Middle frontal gyrus (tissue), 1 donor: ENCODE measurements around the gene TRAF7.
"Not testable (repeated sequence)": the region's sequence is repeated elsewhere in the genome, so short reads cannot be mapped to it uniquely, and the experiment has no call there.

ENCODE experiments used
- DNase-seq: peaks from one replicate; pipeline ENCODE4 v3.0.0-alpha.2; 2015; ENCODE audit warnings: low spot score; ENCODE audit errors: extremely low spot score

The TRAF7 gene

DNA sequence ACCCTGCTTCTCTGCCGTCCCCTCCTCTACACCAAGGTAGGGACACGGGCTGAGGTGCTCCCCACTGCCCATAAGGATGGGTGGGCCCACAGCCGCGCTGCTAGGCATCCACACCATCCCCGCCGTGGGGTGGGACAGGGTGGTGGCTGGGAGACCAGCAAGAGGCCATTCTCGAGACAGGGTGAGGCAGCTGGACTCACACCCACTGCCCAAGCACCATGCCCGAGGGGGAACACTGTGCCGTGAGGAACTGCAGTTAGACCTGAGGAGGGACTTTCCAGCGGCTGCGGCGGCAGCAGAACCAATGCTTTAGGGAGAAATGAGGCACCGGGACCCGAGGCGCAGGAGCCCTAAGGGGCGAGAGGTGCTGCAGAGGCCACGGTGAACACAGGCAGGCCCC lies 33.2 kb upstream of the TRAF7 start:
- no peak for DNase-seq

DNA sequence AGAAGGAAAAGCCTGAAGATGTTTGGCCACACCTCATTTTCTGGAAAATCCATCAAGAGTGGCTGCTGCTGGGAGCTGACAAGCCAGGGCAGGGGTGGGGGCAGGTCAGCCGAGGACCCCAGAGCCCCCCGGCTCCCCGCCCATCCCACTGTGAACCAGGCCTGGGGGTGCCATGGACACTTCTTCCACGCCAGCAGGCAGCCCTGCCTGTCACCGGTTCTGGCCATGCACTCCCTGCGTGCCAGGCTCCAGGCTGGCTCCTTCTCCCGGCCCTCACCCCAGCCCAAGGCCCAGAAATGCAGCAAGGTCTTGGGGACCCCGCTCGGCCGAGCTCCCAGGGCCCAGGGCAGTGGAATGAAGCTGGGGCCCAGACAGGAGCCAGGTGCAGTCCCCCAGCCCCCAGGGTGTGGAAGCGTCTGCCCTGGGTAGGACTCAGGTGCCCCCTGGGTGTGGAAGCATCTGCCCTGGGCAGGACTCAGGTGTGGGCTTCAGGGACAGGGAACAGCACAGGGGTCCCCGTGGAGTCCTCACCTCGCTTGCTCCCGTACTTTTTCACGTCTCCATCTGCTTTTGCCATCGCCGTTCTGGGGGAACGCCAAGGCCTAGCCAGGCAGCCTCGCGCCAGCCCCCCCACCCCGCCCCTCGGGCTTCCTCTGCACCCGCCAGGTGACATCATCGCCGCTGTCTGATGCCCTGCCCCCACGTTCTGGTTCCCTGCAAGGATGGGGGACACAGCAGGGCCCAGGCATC lies 32.5 kb upstream of the TRAF7 start:
- DNase-seq: not testable (repeated sequence)

DNA sequence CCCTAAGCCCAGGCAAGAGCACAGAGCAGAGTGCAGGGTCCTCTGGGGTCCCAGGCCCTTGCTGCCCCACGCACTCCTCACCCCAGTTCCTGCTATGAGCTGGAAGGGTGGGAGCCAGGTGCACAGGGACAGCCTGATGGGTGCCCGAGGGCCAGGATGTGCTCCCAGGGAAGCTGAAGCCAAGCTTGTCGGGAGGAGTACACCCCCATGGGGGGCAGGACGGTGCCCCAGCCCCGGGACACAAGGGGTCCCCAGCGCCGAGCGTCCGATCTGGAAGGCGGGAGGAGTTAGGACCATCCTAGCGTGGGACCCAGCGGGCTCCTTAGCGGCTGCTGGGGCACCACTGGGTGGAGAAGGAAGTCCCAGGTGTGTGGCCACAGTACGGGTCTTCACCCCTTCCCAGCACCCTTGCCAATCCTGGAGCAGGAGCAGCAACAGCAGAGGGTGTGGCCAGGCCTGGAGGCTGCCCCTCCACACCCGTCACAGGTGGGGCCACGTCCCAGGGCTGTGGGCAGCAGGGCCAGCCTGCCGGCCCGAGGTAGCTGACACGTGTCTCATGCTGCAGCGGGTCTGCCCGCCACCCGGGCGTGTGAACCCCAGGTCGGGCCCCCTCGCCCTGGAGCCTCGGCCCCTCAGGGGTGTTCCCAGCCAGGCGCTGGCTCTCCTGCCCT lies 31.7 kb upstream of the TRAF7 start:
- not testable (repeated sequence) for DNase-seq

DNA sequence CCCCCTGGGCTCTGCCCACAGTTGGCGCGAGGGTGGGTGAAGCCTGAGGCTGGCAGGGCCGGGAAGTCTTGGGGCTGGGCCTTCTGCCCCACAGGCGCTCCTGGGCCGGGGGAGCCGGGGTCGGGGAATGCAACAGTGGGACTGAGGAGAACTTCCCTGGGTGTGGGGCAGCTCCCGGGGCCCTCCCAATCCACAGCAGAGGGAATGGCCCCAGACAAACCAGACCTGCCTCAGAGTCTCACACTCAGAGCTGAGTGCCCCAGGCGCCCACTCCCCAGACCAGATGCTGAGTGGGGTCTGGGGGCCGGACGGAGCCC lies 31.2 kb upstream of the TRAF7 start:
- not testable (repeated sequence) for DNase-seq

DNA sequence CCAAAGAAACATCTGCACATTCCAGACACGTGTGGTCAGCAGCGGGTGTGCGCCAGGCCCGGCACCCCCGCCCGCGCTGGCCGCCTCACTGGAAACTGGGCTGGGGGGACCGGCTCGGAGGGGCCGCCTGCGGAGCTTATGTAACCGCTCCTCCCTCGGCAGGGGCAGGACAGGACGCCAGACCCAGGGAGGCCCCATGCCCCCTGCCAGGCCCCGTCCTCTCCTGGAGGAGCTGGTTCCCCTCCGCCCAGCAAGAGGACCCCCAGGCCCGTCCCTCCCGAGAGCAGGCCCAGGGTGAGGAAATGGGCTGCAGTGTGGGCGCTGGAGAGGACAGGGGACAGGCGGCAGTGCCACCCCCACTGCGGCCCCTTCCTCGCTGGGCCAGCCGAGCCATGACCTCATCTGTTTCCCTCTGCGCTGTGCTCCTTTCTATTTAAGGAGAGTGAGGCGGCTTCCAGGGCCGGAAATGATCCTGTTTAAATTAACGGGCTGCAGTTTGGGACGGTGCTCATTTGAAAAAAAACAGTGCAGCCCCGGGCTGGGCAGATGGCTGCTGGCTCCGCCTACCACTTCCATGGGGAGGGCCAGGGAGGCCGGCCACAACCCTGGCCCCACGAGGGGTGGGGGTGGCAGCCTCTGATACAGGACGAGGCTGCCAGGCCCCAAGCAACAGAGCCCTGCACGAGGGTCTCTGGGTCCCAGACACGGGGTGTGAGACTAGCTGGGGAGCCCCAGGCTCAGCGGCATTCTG lies 30.7 kb upstream of the TRAF7 start:
- DNase-seq: not testable (repeated sequence)

DNA sequence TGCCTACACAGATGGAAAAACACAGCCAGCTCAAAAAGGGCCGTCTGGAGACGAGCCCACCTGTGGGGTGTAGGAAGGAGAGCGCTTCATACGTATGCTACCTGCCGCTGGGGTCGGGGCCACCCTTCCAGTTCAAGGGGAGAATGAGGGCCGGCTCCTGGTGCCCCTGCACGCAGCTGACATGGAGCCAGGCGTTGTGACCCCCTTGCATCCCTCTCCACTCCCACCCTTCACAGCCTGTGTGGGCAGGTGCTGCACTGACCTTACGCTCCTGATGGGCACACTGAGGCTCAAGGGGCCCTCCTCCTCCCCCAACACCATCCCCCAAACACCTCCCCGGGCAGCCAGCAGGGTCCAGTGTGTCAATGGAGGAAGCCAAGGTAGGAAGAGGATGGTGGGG lies 30.0 kb upstream of the TRAF7 start:
- DNase-seq: not testable (repeated sequence)

DNA sequence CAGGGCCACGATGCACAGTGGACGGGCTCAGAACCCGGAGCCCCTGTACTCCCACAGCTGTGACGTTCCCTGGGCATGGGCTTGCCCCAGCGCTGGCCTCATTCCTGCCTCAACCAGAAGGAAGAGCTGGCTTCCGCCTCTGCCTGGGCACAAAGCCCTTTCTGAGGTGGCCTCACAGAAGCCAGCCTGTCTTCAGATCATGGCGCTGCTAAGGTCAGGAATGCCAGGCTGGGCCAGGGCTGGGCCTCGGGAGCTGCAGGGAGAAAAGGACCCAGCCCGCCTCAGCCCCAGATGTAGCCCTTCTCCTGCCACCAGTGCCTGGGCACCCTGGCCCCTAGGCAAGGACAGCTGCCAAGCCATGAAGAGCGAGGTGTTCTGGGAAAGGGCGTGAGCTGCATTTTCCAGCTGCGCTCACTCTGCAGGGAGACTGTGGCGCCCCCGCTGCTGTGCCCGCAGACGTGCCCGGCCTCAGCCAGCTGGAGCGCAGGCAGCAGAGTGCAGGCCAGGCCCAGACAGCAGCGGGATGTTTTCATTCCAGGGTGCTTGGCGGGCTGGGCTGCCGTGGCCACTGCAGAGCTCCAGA lies 29.3 kb upstream of the TRAF7 start:
- peak; percentile 22 for DNase-seq

DNA sequence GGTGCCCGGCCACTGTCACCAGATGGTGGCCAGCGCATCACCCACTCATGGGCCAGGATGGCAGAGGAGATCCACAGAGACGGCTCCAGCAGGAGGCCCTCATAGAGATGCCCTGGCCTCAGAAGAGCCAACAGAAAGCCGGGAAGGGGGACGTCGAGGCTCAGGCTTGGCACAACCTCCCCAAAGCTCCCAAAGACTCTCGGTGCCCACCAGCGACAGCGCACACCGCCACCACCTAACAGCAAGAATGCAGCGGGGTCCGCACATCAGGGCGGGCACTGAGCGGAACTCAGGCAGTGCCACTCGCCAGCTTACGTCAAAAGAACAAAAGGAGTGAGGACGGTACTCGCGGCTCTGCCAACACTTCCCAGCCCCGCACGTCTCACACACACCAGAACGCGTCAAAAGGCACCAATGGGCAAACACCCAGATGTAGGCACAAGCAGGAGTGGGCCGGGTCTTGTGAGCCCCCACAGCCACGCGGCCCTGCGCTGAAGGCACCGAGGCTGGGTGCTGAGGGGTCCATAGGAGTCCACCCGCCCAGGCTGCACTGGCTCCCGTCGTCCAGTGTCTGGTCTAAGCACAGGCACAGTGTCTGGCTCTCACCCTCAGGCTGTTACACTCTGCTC lies 28.5 kb upstream of the TRAF7 start:
- DNase-seq: not testable (repeated sequence)

DNA sequence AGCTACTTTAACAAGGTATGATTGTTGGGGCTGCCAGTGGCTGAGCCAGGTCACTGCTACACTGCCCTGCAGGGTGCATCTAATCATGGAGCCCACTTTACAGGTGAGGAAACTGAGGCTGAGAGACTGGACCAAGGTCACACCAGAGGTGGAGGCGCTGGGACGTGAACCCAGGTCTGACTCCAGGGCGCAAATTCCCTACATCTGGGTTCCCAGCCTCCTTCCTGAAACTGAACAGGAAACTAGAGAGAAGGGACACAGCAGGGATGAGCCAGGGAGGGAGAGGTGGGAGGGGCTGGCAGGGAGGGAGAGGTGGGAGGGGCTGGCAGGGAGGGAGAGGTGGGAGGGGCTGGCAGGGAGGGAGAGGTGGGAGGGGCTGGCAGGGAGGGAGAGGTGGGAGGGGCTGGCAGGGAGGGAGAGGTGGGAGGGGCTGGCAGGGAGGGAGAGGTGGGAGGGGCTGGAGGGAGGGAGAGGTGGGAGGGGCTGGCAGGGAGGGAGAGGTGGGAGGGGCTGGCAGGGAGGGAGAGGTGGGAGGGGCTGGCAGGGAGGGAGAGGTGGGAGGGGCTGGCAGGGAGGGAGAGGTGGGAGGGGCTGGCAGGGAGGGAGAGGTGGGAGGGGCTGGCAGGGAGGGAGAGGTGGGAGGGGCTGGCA lies 27.8 kb upstream of the TRAF7 start:
- not testable (repeated sequence) for DNase-seq

DNA sequence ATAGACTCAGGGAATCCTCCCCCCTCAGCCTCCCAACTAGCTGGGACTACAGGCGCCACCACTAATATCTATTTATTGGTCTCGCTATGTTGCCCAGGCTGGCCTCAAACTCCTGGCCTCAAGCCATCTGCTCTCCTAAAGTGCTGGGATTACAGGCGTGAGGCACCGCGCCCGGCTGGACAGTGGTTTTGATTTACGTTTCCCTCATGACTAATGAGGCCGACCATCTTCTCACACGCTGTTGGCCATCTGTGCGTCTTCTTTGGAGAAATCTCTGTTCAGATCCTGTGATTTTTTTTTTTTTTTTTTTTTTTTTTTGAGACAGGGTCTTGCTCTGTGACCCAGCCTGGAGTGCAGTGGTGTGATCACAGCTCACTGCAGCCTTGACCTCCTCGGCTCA lies 26.3 kb upstream of the TRAF7 start:
- not testable (repeated sequence) for DNase-seq

DNA sequence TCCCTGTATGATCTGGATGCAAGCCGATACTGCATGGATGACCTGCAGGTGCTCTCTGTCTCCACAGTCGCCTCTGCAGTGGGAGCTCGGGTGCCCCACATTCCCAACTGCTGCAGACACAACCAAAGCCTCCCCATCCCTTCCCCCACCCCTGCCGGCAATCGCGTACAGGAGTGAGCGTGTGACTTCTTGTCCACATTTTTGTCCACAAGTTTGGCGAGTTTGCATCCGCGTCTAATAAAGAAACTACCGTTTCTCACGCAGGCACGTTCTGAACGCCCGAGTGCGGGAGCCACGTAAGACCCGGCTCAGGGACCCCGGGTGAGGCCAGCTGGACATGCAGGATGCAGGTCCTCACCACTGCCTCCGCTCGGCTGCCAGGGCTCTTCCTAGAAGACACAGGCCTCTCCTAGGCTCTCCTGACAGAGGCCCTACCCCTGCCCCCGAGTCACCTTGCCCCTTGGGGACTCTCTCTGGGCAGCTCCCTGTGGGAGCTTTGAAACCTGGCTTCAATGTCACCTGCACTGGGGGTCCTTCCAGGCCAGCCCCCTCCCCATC lies 25.6 kb upstream of the TRAF7 start:
- not testable (repeated sequence) for DNase-seq

DNA sequence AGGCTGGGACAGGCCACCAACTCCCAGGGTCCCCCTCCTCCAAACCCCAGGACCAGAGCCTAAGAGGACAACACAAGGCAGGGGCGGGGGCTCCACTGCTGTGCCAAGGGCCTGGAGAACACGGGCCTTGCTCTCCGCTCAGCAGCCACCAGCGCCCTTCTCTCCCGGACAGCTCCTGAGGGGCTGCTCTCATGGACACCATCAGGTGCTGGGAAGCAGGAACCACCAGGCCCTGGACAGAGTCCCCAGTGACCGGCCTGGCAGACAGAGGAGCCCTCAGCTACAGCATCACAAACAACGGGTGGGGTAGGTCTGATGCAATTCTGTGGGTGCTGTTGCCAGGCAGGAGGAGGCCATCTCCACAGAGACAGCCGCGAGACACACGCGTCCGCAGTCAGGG lies 21.8 kb upstream of the TRAF7 start:
- DNase-seq: not testable (repeated sequence)

DNA sequence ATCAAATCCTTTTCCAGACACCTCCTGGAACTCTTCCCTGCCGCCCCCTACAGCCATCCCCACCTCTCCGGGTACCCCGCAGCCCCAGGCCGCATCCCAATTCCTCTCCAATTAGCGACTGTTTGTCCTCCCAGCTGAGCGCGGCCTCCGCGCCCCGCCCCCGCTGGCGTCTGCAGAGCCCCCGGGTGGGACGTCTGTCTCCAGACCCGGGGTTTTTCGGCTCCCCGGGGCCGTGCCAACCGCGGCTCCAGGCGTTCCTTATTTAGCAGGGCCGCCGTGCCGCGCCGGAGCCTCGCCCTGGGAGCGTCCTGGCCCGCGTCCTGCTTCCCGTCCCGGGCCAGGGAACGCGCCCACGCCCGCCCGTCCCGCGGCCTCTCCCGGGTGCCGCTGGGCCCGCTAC lies 20.5 kb upstream of the TRAF7 start:
- DNase-seq: not testable (repeated sequence)

DNA sequence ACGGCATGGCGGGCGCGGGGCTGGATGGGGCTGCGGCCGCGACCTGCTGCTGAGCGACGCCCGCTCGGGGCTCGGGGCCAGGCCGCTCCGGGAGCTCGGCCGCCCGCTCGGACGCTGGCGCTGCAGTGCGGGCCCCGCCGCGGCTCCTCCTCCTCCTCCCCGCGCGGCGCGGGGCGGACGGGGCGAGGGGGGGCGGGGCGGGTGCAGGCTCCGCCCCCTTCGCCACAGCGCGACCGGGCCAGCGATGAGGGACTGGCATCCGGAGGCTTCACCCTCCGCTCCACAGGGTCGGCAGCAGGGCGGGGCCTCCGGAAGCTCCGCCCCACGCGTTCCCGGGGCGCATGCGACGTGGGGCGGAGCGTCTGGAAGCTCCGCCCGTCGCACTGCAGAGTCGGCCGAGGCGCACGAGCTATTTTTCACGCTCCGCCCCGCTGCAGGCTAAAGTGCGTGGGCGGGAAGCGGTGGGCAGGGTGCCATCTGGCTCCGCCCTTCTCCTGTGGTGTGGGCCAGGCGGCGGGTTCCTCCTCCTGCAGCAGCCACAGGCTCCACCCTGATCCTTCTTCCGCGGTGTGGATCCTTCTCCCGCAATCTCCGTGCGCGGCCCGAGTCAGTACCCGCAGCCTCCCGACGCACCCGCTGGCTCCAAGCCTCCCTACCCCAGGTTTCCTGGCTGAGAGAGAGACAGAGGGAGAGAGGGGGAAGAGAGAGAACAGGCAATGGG lies 19.7 kb upstream of the TRAF7 start, which contains the start of gene PKD1:
Gene PKD1 (minus strand): TSS at position 129 of the 721 bp plus-strand sequence. CDS start 209 bp downstream, outside the sequence.
- peak; percentile 73 for DNase-seq

DNA sequence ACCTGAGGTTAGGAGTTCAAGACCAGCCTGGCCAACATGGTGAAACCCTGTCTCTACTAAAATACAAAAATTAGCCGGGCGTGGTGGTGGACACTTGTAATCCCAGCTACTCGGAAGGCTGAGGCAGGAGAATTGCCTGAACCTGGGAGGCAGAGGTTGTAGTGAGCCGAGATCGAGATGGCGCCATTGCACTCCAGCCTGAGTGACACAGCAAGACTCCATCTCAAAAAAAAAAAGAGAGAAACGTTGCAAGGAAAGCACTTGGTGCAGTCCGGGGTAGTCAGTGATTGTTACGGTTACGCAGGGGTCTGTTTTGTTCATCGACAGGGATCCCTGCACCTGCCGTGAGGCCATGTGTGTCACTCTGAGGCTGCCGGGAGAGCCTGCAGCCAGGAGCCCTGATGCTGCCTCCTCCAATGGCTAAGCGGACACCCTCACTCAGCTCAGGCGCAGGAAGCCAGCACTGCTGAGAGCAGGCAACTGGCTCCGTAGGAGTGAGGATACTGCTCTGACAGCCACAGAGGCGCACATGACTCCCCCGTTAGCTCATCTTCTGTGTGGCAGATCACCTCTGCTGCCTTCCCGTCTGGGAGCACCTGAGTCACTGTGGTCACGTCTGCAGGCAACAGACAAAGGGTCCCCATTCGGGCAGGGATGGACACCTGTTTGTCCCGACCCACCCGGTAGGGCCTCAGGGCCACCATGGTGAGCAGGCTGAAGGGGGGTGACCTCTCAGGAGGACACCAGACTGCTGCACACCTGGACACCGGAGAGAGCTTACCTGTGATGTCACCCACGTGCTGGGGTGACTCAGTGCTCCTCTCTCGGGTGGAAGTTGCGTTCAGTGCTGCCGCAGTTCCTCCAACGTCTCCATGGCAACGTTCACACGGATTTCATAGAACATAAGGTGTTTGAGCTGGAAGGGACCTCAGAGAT lies 12.4 kb upstream of the TRAF7 start:
- peak; percentile 40 for DNase-seq

DNA sequence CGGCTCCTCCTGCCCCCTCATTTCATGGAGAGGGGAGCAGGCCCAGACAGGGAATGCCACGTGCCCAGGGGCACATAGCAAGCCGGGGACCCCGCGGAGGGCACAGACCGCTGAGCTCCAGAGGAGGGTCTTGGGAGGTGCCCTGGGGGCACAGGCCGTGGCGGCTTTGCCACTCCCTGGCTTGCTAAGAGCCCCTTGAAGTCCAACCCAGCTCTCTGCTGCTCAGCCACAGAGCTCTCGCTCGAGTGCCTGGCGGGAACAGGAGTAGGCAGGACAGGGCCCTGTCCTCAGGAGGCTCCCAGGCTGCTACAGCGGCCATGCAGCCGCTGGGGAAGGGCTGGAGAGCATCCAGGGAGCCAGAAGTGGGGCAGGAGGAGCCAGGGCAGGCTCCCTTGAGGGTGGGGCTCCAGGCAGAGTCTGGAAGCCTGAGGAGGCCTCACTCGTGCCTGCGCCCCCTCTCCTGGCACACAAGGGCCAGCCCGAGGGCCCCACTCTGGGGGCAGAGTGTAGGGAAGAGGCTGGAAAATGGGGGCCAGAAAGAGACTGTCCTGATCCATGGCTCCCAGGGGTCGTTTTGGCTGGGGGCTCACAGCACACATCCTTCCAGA lies 11.6 kb upstream of the TRAF7 start:
- DNase-seq: no peak

DNA sequence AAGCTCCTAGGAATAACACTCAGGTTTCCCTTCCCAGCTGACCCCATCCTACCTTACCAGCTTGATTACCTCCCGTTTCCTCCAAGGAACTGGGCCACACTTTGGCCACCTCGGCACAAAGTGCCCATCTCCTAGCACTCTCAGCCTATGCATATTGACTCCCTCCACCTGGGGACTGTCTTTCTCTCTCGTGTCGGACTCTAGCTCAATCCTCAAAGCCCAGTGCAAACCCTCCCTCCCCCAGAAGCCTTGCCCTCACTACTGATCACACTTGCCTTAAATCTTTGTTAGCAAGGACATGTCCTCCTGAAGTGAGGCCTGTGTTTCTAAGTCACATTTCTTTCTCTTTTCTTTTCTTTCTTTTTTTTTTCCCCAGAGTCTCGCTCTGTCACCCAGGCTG lies 9.7 kb upstream of the TRAF7 start:
- DNase-seq: no peak

DNA sequence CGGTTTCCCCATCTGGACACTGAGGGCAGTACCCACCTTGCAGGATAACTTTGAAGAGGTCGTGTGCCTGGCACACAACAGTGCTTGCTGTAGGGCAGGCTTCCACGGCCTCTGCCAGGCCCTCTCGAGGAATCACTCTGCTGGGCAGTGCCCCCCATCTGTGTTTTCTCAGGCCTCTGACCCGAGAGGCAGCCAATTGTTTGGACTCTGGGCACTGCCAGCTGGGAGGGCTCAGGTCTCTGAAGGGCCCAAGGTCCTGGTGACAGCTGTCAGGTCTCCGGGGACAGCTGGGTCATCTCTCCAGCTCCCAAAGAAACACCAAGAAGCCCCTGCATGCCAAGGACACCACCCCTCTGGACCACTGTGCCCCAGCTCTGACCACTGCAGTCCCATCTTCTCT lies 8.2 kb upstream of the TRAF7 start:
- no peak for DNase-seq
